Measurements from ENCODE around the gene ALG9.

DNA sequence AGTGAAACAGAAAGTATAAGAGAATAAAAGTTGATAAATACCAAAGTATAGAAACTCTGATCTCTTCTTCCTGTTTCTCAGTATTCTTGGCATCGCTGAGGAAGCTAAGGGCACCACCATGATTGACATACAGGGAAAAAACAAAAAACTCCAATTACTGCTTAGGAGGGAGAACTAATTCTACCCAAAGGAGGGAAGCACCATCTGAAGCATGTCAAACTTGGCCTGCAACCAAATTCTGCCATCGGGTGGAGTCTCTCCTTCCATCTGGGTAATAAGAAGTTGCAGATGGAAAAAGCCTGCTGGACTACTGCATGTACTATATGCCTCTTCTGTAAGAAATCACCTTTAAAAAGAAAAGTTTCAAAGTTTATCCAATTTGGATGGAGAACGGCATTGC is 74.7 kb downstream of the ALG9 start:
- TF ChIP-seq, protein P1, sequence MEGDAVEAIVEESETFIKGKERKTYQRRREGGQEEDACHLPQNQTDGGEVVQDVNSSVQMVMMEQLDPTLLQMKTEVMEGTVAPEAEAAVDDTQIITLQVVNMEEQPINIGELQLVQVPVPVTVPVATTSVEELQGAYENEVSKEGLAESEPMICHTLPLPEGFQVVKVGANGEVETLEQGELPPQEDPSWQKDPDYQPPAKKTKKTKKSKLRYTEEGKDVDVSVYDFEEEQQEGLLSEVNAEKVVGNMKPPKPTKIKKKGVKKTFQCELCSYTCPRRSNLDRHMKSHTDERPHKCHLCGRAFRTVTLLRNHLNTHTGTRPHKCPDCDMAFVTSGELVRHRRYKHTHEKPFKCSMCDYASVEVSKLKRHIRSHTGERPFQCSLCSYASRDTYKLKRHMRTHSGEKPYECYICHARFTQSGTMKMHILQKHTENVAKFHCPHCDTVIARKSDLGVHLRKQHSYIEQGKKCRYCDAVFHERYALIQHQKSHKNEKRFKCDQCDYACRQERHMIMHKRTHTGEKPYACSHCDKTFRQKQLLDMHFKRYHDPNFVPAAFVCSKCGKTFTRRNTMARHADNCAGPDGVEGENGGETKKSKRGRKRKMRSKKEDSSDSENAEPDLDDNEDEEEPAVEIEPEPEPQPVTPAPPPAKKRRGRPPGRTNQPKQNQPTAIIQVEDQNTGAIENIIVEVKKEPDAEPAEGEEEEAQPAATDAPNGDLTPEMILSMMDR (IDR thresholded peaks at IDR 0.05 in 4 of 5, conservative IDR thresholded peaks at IDR 0.05 in 1 of 5), result no peak
- no peak for TF ChIP-seq POLR2A (IDR thresholded peaks at IDR 0.05)
